NCI-H1105 treated with DMSO at 0.1 percent for 48 hours (cell line): ENCODE results near the gene HDHD2.

Experiments
- DNase-seq: peaks from one replicate; lab custom pipeline; 2025; lab: John Stamatoyannopoulos, UW

HDHD2 gene

DNA sequence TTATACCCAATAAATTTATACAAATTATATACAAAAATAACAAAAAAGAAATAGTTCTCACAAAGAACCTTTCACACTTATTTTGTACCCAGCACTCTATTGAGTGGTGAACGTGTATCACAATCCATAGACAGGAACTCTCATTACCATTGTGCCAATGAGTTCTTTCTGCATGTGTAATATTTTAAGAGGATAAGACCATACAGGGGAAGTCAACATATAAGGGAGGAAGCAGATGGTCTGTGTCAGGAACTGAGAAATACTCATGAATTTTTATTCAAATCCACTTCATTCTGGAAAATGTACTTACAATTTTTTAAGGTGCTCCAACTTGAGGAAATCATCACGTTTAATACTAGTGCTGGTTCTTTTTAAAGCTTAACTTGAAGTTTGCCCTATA lies 87.8 kb downstream of the HDHD2 start:
- no peak for DNase-seq
